Fibroblast of the conjunctiva (primary cell): ENCODE data around the gene CLEC2B.

Experiments used
- DNase-seq: peaks from one replicate; pipeline ENCODE4 v3.0.0-alpha.2; 2010; ENCODE audit warnings: low read depth

The CLEC2B gene

GRCh38 chr12:9868951-9869306, 225 bp downstream of the CLEC2B start:
- DNase-seq = no peak

GRCh38 chr12:9868311-9868801, 798 bp downstream of the CLEC2B start:
- no peak for DNase-seq

- no peak for DNase-seq
Observed at GRCh38 chr12:9867531-9867930, 1.6 kb downstream of the CLEC2B start.

- DNase-seq = no peak
Observed at GRCh38 chr12:9866860-9867269, 2.3 kb downstream of the CLEC2B start.

- no peak for DNase-seq
Observed at GRCh38 chr12:9864913-9865675, 4.1 kb downstream of the CLEC2B start.

- DNase-seq = no peak
Observed at GRCh38 chr12:9858135-9858534, 11.0 kb downstream of the CLEC2B start.

GRCh38 chr12:9856894-9857293, 12.3 kb downstream of the CLEC2B start:
- DNase-seq = no peak

GRCh38 chr12:9856151-9856550, 13.0 kb downstream of the CLEC2B start:
- no peak for DNase-seq

- no peak for DNase-seq
Observed at GRCh38 chr12:9851927-9852326, 17.2 kb downstream of the CLEC2B start.

- DNase-seq = no peak
Observed at GRCh38 chr12:9851050-9851449, 18.1 kb downstream of the CLEC2B start.

- no peak for DNase-seq
Observed at GRCh38 chr12:9848899-9849298, 20.3 kb downstream of the CLEC2B start.

GRCh38 chr12:9843407-9843806, 25.7 kb downstream of the CLEC2B start:
- DNase-seq = no peak

- no peak for DNase-seq
Observed at GRCh38 chr12:9831720-9832119, 37.4 kb downstream of the CLEC2B start.

- DNase-seq = no peak
Observed at GRCh38 chr12:9829982-9830381, 39.2 kb downstream of the CLEC2B start.

GRCh38 chr12:9829483-9829882, 39.7 kb downstream of the CLEC2B start:
- DNase-seq = no peak

- DNase-seq = no peak
Observed at GRCh38 chr12:9827209-9827888, 41.8 kb downstream of the CLEC2B start, which contains the start of gene KLRF1. KLRF1 (plus strand) TSS chr12:9827481; CDS start chr12:9827545, 64 bp downstream.

GRCh38 chr12:9820281-9820930, 48.7 kb downstream of the CLEC2B start:
- DNase-seq = no peak

GRCh38 chr12:9813821-9814798, 55.0 kb downstream of the CLEC2B start:
- peak; percentile 12 for DNase-seq

- DNase-seq = no peak
Observed at GRCh38 chr12:9811621-9812020, 57.5 kb downstream of the CLEC2B start.

- no peak for DNase-seq
Observed at GRCh38 chr12:9810671-9811070, 58.5 kb downstream of the CLEC2B start.

GRCh38 chr12:9809866-9810265, 59.3 kb downstream of the CLEC2B start:
- no peak for DNase-seq

GRCh38 chr12:9809338-9809737, 59.8 kb downstream of the CLEC2B start:
- no peak for DNase-seq
